ENCODE measurements around the gene ZDHHC7.

DNA sequence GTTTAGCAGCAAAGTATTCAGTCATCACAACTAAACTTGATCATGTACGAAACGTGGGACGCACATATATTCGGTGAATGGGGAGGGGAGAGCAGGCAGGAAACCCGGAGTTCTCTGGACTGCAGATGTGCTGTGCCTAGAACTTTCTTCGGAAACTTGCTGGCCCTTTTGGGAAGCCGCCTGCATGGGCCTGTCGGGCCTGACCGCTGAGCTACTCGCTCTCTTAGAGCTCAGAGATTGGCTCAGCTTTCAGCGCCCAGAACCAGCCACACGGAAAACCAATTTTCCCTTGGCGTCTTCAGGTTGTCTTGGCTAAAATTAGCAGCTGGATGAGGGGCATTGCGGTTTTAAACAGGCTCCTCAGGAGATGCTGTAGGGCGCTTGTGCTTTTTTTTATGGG, 38.1 kb downstream of the ZDHHC7 start:
- TF ChIP-seq, protein P1, sequence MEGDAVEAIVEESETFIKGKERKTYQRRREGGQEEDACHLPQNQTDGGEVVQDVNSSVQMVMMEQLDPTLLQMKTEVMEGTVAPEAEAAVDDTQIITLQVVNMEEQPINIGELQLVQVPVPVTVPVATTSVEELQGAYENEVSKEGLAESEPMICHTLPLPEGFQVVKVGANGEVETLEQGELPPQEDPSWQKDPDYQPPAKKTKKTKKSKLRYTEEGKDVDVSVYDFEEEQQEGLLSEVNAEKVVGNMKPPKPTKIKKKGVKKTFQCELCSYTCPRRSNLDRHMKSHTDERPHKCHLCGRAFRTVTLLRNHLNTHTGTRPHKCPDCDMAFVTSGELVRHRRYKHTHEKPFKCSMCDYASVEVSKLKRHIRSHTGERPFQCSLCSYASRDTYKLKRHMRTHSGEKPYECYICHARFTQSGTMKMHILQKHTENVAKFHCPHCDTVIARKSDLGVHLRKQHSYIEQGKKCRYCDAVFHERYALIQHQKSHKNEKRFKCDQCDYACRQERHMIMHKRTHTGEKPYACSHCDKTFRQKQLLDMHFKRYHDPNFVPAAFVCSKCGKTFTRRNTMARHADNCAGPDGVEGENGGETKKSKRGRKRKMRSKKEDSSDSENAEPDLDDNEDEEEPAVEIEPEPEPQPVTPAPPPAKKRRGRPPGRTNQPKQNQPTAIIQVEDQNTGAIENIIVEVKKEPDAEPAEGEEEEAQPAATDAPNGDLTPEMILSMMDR (IDR thresholded peaks at IDR 0.05) = no peak
- TF ChIP-seq POLR2A (IDR thresholded peaks at IDR 0.05) (no peak), EP300 (IDR thresholded peaks at IDR 0.05) (no peak)
